GM10248 (cell line): ENCODE data around the gene SLC25A19.
"Not testable (repeated sequence)": the region's sequence is repeated elsewhere in the genome, so short reads cannot be mapped to it uniquely, and the experiment has no call there.

Experiments used
- CTCF ChIA-PET: fragments of 300-600 bp; sonication (Branson Sonifier 250); formaldehyde crosslinking; extraction: SDS; loops from one replicate; lab custom pipeline; 2021; ENCODE audit warnings: antibody characterized with exemption; lab: Yijun Ruan, JAX
- POLR2A ChIA-PET: fragments of 350-650 bp; sonication (Branson Sonifier 250); formaldehyde crosslinking; extraction: SDS; loops from one replicate; lab custom pipeline; 2020; ENCODE audit warnings: antibody characterized with exemption; lab: Yijun Ruan, JAX
- DNase-seq: peaks from one replicate; pipeline ENCODE4 v3.0.0; 2012; ENCODE audit errors: extremely low spot score
- TF ChIP-seq, protein P1 (sequence below): IDR thresholded peaks from 2 replicates; pipeline ENCODE4 v1.5.1; 2012; ENCODE audit warnings: mild to moderate bottlenecking, low read depth; ENCODE audit errors: extremely low read depth, missing control alignments, control extremely low read depth

Gene SLC25A19

DNA sequence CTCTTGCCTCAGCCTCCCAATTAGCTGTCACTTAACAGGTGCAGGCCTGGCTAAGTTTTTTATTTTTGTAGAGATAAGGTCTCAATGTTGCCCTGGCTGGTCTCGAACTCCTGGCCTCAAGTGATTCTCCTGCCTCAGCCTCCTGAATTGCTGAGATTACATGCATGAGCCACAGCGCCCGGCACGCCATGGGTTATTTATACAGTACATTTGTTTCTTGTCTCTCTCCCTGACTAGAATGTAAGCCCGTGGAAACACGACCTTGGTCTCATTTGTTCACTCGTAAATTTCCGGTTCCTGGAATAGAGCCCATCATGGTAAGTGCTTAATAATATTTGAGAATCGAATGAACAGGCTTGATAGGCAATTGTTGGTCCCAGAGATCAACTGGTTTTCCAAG is 2.0 kb downstream of the SLC25A19 start:
- CTCF ChIA-PET, result interaction anchor here (1.1 to 5.1 kb wide), 2 partner anchors 16 to 122 kb away, joined by 3 to 30 read pairs; partner anchors contain the start of gene MIF4GD
- POLR2A ChIA-PET, result no interaction called here
- TF ChIP-seq, protein P1, sequence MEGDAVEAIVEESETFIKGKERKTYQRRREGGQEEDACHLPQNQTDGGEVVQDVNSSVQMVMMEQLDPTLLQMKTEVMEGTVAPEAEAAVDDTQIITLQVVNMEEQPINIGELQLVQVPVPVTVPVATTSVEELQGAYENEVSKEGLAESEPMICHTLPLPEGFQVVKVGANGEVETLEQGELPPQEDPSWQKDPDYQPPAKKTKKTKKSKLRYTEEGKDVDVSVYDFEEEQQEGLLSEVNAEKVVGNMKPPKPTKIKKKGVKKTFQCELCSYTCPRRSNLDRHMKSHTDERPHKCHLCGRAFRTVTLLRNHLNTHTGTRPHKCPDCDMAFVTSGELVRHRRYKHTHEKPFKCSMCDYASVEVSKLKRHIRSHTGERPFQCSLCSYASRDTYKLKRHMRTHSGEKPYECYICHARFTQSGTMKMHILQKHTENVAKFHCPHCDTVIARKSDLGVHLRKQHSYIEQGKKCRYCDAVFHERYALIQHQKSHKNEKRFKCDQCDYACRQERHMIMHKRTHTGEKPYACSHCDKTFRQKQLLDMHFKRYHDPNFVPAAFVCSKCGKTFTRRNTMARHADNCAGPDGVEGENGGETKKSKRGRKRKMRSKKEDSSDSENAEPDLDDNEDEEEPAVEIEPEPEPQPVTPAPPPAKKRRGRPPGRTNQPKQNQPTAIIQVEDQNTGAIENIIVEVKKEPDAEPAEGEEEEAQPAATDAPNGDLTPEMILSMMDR, result no peak
- no peak for DNase-seq

DNA sequence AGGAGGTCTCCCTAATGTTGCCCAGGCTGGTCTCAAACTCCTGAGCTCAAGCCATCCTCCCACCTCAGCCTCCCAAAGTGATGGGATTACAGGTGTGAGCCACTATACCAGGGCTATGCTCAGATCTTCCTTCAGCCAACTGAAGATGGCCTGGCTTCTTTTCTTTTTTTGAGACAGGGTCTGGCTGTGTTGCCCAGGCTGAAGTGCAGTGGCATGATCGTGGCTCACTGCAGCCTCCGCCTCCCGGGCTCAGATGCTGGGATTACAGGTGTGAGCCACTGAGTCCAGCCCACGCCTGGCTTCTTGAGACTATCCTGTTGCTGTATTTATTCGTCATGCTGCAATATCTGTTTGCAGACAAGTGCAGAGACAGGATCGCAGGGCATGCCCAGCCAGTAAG is 4.1 kb downstream of the SLC25A19 start:
- ChIA-PET CTCF (interaction anchor here (1.3 to 5.1 kb wide), 5 partner anchors 9 to 127 kb away, joined by 3 to 30 read pairs (median 4); partner anchors contain the start of gene MIF4GD), POLR2A (interaction anchor here (0.5 kb wide), 1 partner anchor 9 kb away, joined by 15 read pairs; no protein-coding TSS in a partner anchor)
- no peak for DNase-seq
- TF ChIP-seq, protein P1, result no peak

DNA sequence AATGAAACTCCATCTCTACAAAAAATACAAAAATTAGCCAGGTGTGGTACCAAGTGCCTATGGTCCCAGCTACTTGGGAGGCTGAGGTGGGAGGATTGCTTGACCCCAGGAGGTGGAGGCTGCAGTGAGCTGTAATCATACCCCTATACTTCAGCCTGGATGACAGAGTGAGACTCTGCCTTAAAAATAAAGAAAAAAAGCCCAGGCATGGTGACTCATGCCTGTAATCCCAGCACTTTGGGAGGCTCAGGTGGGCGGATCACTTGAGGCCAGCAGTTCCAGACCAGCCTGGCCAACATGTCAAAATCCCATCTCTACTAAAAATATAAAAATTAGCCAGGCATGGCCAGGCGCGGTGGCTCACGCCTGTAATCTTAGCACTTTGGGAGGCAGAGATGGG is 9.0 kb downstream of the SLC25A19 start:
- ChIA-PET POLR2A (interaction anchor here (0.7 kb wide), 1 partner anchor 504 kb away, joined by 6 read pairs; the partner anchor contains the start of gene UNK), CTCF (interaction anchor here (2.6 to 4.6 kb wide), 2 partner anchors 9 kb away, joined by 21 to 30 read pairs; partner anchors contain the start of genes MIF4GD and SLC25A19)
- not testable (repeated sequence) for DNase-seq

- POLR2A ChIA-PET, result interaction anchor here (0.6 to 2.7 kb wide), 2 partner anchors 11 to 66 kb away, joined by 3 to 16 read pairs; partner anchors contain the start of gene SLC25A19
- TF ChIP-seq, protein P1, result no peak
- CTCF ChIA-PET, result interaction anchor here (1.3 to 4.6 kb wide), 3 partner anchors 12 to 476 kb away, joined by 3 to 21 read pairs (median 4); partner anchors contain the start of gene SLC25A19
- no peak for DNase-seq
Measured at GRCh38 chr17:75277664-75278071, 11.6 kb downstream of the SLC25A19 start.

DNA sequence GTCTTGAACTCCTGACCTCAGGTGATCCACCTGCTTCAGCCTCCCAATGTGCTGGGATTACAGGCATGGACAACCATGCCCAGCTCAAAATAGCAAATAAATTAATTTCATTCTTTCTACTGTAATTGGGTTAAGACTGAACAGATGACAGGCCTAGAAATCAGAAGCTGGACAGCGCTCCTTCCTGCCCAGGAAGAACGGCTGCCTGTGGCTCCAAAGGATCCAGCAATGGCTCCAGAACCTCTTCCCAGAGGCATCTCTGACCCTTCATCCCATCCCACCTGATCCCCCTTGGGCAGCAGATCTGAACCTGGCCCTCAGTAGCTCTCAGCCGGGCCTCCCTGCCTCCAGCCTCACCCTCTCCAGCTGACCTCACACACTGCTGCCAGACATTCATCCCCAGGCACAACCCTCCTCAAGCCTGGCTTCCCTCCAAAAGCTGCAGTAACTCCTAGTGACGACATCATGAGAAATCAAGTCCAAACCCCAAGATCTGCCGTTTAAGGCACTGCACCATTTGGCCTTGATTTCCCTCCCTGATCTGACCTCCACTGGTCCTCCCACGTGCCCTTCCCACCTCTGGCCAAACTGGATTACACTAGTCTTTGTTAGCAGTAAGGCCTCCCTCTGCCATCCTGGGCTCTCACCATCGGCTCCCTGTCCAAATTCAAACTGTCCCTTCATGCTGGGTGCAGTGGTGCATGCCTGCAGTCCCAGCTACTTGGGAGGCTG is 15.1 kb downstream of the SLC25A19 start:
- TF ChIP-seq, protein P1, result no peak

GRCh38 chr17:75272848-75273184 is 16.4 kb downstream of the SLC25A19 start:
- DNase-seq, result no peak
- ChIA-PET CTCF (interaction anchor here (2.7 to 7.7 kb wide), 4 partner anchors 11 to 140 kb away, joined by 10 to 108 read pairs (median 60); partner anchors contain the start of genes GGA3, MRPS7 and SLC25A19), POLR2A (interaction anchor here (0.6 kb wide), 1 partner anchor 176 kb away, joined by 6 read pairs; no protein-coding TSS in a partner anchor)
- TF ChIP-seq, protein P1, result no peak

More for the DNA sequence above, 15.1 kb downstream of the SLC25A19 start:
- ChIA-PET CTCF (interaction anchor here (7.7 kb wide), 1 partner anchor 20 kb away, joined by 108 read pairs; the partner anchor contains the start of gene SLC25A19), POLR2A (interaction anchor here (2.3 kb wide), 1 partner anchor 15 kb away, joined by 11 read pairs; the partner anchor contains the start of gene SLC25A19)
- DNase-seq, result no peak
